GM10847 (cell line): Measurements from ENCODE around the gene SETX.

Source experiments
- POLR2A ChIP-seq: IDR thresholded peaks from 2 replicates; pipeline ENCODE4 v1.6.1; 2011; ENCODE audit not compliant: insufficient read length; ENCODE audit errors: extremely low read depth

SETX gene

GRCh38 chr9:132211570-132211969, 143.2 kb downstream of the SETX start:
- no peak for TF ChIP-seq POLR2A
